Activated naive CD4-positive, alpha-beta T cell (primary cell): ENCODE results near the gene ZC3H12C.
"Not testable (repeated sequence)": the region's sequence is repeated elsewhere in the genome, so short reads cannot be mapped to it uniquely, and the experiment has no call there.

ENCODE experiments used
- DNase-seq, 4 experiments: peaks; one replicate each; lab custom pipeline; 2025; lab: John Stamatoyannopoulos, UW

The ZC3H12C gene

GRCh38 chr11:110185121-110185591, 92.0 kb downstream of the ZC3H12C start:
- no peak for DNase-seq

GRCh38 chr11:110185599-110185998, 92.4 kb downstream of the ZC3H12C start:
- DNase-seq: no peak

- no peak for DNase-seq
Observed at GRCh38 chr11:110186456-110186855, 93.3 kb downstream of the ZC3H12C start.

- DNase-seq: no peak
Observed at GRCh38 chr11:110186867-110187266, 93.7 kb downstream of the ZC3H12C start.

GRCh38 chr11:110187731-110188130, 94.5 kb downstream of the ZC3H12C start:
- DNase-seq: no peak

- DNase-seq: no peak
Observed at GRCh38 chr11:110190885-110191284, 97.7 kb downstream of the ZC3H12C start.

- not testable (repeated sequence) for DNase-seq
Observed at GRCh38 chr11:110192604-110193282, 99.6 kb downstream of the ZC3H12C start.

GRCh38 chr11:110194211-110194766, 101.1 kb downstream of the ZC3H12C start:
- not testable (repeated sequence) for DNase-seq

GRCh38 chr11:110196241-110196754, 103.1 kb downstream of the ZC3H12C start:
- DNase-seq: no peak

GRCh38 chr11:110196884-110197420, 103.8 kb downstream of the ZC3H12C start:
- DNase-seq: no peak

GRCh38 chr11:110198031-110198729, 105.0 kb downstream of the ZC3H12C start:
- no peak for DNase-seq

GRCh38 chr11:110199184-110199981, 106.2 kb downstream of the ZC3H12C start:
- no peak for DNase-seq

- DNase-seq: no peak
Observed at GRCh38 chr11:110200241-110200640, 107.0 kb downstream of the ZC3H12C start.

GRCh38 chr11:110200836-110201235, 107.6 kb downstream of the ZC3H12C start:
- no peak for DNase-seq

GRCh38 chr11:110207123-110207522, 113.9 kb downstream of the ZC3H12C start:
- no peak for DNase-seq

- not testable (repeated sequence) for DNase-seq
Observed at GRCh38 chr11:110208678-110209312, 115.6 kb downstream of the ZC3H12C start.

GRCh38 chr11:110209313-110209694, 116.1 kb downstream of the ZC3H12C start:
- DNase-seq: not testable (repeated sequence)

GRCh38 chr11:110217223-110217877, 124.2 kb downstream of the ZC3H12C start:
- no peak for DNase-seq

GRCh38 chr11:110217936-110218335, 124.7 kb downstream of the ZC3H12C start:
- no peak for DNase-seq

- DNase-seq: no peak
Observed at GRCh38 chr11:110219006-110219785, 126.0 kb downstream of the ZC3H12C start.
